Central memory CD8-positive, alpha-beta T cell (primary cell): ENCODE results near the gene ARL6IP5.

Experiments used
- ATAC-seq: fragments of 150-1000 bp; cut with Tn5 transposase; replicated peaks from 2 replicates; pipeline ENCODE4 v1.10.0; 2022; ENCODE audit warnings: mild to moderate bottlenecking, moderate FRiP score, moderate number of reproducible peaks; ENCODE audit not compliant: poor library complexity, severe bottlenecking; ENCODE audit errors: extremely low read depth
- DNase-seq, 2 donors: peaks; one replicate each; pipeline ENCODE4 v3.0.0; 2021; ENCODE audit warnings: low spot score in 2 of 2
- H3K27ac Mint-ChIP-seq: one replicate; pipeline ENCODE4 v1.8.0; 2022; ENCODE audit warnings: low read depth, mild to moderate bottlenecking, moderate library complexity, mixed read lengths
- H3K27me3 Mint-ChIP-seq: one replicate; pipeline ENCODE4 v1.8.0; 2022; ENCODE audit warnings: mixed read lengths
- H3K36me3 Mint-ChIP-seq: one replicate; pipeline ENCODE4 v1.8.0; 2022; ENCODE audit warnings: mild to moderate bottlenecking, moderate library complexity, mixed read lengths; ENCODE audit not compliant: insufficient read depth
- H3K4me1 Mint-ChIP-seq: one replicate; pipeline ENCODE4 v1.8.0; 2022; ENCODE audit warnings: mixed read lengths
- H3K4me3 Mint-ChIP-seq: one replicate; pipeline ENCODE4 v1.8.0; 2022; ENCODE audit warnings: mild to moderate bottlenecking, moderate library complexity, mixed read lengths
- H3K9me3 Mint-ChIP-seq: one replicate; pipeline ENCODE4 v1.8.0; 2022; ENCODE audit warnings: mixed read lengths

The ARL6IP5 gene

DNA sequence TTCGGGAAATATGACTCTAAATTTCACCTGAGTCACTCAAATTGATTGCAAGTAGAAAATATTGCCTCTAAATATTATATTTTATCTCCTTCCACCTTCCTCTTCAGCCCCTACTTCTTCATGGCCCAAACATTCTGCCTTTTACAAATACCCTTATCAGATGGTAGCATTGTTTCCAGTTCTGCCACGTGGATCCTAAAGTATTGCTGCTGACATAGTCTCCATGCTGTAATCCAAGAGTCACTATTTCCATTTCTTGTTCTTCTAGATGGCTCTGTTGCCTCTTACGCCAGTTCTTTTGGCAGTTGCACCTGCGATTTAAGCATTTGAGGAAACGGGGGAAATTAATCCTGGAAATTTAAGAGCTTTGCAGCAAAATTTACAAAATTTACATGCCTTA is 24.1 kb downstream of the ARL6IP5 start:
- no peaks in the 10 kb centered on the region for H3K27me3 Mint-ChIP-seq

DNA sequence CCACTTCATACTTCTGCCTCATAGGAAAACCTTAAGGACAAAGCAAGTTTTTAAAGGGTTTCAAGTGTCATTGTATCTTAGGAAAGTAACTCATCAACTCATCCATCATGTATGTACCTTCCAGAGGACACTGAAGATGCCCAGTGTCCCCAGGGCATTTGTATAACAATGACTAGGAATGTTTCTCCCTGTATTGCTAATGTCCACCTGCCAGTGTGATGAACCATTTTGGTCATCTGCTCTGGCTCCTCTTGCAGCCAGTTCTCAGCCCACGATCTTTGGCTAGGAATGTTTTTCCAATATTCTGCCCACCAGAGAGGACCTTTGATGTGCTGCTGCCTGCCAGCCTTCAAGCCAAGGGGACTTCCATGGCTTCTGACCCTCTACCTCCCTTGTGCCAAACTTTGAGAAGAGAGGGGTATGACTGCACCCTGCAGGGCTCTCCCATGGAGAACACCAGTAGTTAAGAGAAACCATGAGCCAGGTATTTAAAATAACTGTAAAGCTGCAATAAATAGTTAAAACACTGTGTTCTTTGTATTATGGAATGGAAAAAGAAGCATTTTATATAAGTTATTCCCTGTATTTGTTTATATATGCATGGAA is 26.3 kb downstream of the ARL6IP5 start:
- no peak overlapping the region for H3K27ac Mint-ChIP-seq
- H3K4me3 Mint-ChIP-seq = no peak overlapping the region
- no peaks in the 10 kb centered on the region for H3K27me3 Mint-ChIP-seq
- ATAC-seq = no peak
- H3K4me1 Mint-ChIP-seq = peaks cover 5% of the 10 kb centered on the region
- H3K36me3 Mint-ChIP-seq = peaks cover 6% of the 10 kb centered on the region
- DNase-seq = no peak
- H3K9me3 Mint-ChIP-seq = no peaks in the 10 kb centered on the region

More for the DNA sequence above, 24.1 kb downstream of the ARL6IP5 start:
- peaks cover 20% of the 10 kb centered on the region for H3K36me3 Mint-ChIP-seq
- DNase-seq = no peak
- H3K4me3 Mint-ChIP-seq = no peak overlapping the region
- H3K27ac Mint-ChIP-seq = no peak overlapping the region
- H3K9me3 Mint-ChIP-seq = no peaks in the 10 kb centered on the region
- H3K4me1 Mint-ChIP-seq = peaks cover 12% of the 10 kb centered on the region
- no peak for ATAC-seq

DNA sequence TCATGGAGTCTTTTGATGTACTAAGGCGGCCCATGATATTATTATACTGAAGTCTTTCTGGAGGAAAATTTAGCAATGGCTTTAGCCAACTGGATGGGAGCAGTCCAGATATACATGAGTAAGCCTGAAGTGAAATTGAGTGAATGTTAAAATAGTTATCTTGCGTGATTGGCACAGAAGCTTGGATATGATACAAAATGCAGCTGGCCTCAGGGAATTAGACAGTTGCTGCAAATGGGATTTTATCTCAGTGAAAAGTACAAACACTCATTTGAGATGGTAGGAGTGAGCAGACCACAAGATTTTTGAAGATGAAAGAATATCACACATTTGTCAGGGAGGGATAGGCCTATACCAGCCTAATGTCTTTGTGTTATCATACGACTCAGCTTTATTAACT is 28.8 kb downstream of the ARL6IP5 start:
- ATAC-seq (no peak), DNase-seq (no peak)
- Mint-ChIP-seq H3K27ac (peak overlapping the region; percentile 13), H3K9me3 (no peaks in the 10 kb centered on the region), H3K4me3 (no peak overlapping the region), H3K27me3 (no peaks in the 10 kb centered on the region), H3K4me1 (peaks cover 5% of the 10 kb centered on the region), H3K36me3 (no peaks in the 10 kb centered on the region)

DNA sequence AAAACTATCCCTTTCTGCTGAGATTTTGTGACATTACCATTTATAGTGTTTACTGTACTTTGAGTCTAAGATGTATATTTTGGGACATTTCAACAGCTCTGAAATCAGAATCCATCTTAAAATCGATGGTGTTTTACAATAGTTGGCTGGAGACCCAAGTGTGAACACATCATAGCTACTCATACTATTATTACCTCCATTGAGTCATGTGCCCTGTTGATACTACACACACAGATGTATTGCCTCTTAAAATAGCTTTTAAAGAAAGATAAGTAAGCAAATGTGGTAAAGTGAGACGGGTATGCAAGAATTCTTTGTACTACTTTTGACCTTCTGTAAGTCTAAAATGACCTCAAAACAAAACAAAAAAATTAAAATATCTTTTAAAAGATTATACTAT is 31.0 kb downstream of the ARL6IP5 start:
- Mint-ChIP-seq H3K9me3 (no peaks in the 10 kb centered on the region), H3K36me3 (no peaks in the 10 kb centered on the region), H3K4me1 (peaks cover 4% of the 10 kb centered on the region), H3K27ac (no peak overlapping the region), H3K4me3 (no peak overlapping the region), H3K27me3 (no peaks in the 10 kb centered on the region)
- no peak for ATAC-seq
- DNase-seq = no peak

DNA sequence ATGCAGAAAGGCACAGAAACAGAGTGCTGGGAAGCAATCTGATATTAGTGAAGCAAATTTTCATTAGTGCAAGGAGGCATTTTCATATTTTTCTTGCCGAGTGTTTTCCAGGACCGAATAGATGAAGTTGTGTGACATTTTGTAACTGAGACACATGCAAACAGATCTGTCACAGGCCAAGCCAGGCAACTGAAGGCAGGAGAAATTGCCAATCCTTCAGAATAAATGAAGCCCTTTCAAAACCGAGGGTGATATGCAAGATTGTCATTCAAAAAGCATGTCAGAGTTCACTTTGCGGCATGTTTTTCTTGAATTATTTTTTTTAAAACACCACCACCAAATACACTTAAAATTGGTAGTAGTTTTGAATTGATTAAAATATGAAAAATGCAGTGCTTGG is 31.4 kb downstream of the ARL6IP5 start:
- DNase-seq = no peak
- H3K27me3 Mint-ChIP-seq = no peaks in the 10 kb centered on the region
- no peak for ATAC-seq

DNA sequence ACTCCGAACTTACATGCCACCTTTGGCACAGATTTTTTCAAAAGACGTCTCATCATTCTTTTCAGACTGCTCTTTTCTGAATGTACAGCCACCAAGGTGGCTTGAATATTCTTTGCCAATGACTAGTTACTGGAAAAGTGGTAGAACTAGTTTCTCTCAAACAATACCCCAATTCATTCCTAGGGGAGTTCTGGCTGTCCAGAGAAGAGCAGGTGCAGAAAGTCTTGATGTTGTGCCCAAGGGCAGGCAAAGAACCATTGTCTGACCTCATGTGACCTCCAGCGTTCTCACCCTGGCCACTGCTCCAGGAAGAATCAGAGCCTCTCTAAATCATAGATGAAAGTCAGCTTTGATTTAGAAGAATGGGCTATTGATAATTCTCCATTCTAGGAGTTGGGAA is 32.2 kb downstream of the ARL6IP5 start:
- no peaks in the 10 kb centered on the region for H3K36me3 Mint-ChIP-seq
- no peaks in the 10 kb centered on the region for H3K9me3 Mint-ChIP-seq
- no peak overlapping the region for H3K27ac Mint-ChIP-seq
- H3K4me1 Mint-ChIP-seq = no peaks in the 10 kb centered on the region
- no peaks in the 10 kb centered on the region for H3K27me3 Mint-ChIP-seq
- DNase-seq (no peak), ATAC-seq (no peak)
- H3K4me3 Mint-ChIP-seq = no peak overlapping the region

More for the DNA sequence above, 31.4 kb downstream of the ARL6IP5 start:
- H3K9me3 Mint-ChIP-seq = no peaks in the 10 kb centered on the region
- H3K27ac Mint-ChIP-seq = no peak overlapping the region
- H3K4me3 Mint-ChIP-seq = no peak overlapping the region
- peaks cover under 1% of the 10 kb centered on the region for H3K4me1 Mint-ChIP-seq
- no peaks in the 10 kb centered on the region for H3K36me3 Mint-ChIP-seq

DNA sequence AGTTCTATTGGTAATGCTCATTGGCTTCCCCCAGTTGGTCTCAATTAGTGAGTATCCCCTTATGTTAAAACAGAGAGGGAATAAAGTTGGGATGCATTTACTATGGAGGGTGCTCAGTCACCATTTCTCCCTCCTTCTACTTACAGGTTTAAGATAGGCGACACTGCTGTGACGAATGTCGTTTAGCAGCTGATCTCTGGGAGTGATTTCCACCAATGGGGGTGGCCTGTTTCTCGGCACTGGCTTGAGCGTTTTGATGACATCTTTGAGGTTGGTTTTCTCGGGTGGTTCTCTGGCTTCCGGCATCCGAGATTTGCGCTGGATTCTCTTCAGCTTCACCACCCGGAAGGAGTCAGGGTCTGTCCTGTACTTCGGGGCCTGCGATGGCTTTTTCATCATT is 33.8 kb downstream of the ARL6IP5 start:
- no peaks in the 10 kb centered on the region for H3K4me1 Mint-ChIP-seq
- no peak for ATAC-seq

DNA sequence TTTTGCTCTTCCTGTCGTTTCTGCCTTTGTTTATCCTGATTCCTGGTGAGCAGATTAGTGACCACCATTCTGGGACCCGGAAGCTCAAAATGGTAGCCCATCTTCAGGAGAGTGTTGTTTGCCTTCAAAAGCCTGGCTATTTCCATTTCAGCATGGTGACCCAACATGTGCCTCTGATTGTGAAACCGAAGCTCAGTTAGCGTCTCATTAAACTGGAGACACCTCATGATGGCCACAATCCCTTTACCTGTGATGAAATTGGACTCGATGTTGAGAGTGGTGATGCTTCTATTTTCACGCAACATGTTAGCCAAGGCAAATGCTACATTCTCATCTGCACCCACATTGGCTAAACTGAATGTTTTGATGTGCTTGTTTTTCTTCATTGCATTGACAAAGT is 34.4 kb downstream of the ARL6IP5 start:
- no peaks in the 10 kb centered on the region for H3K36me3 Mint-ChIP-seq
- H3K27ac Mint-ChIP-seq = no peak overlapping the region
- H3K27me3 Mint-ChIP-seq = no peaks in the 10 kb centered on the region
- ATAC-seq = no peak
- no peaks in the 10 kb centered on the region for H3K4me1 Mint-ChIP-seq
- no peak overlapping the region for H3K4me3 Mint-ChIP-seq
- no peaks in the 10 kb centered on the region for H3K9me3 Mint-ChIP-seq
- no peak for DNase-seq

More for the DNA sequence above, 33.8 kb downstream of the ARL6IP5 start:
- no peaks in the 10 kb centered on the region for H3K27me3 Mint-ChIP-seq
- no peaks in the 10 kb centered on the region for H3K36me3 Mint-ChIP-seq
- H3K4me3 Mint-ChIP-seq = no peak overlapping the region
- no peaks in the 10 kb centered on the region for H3K9me3 Mint-ChIP-seq
- no peak overlapping the region for H3K27ac Mint-ChIP-seq
- no peak for DNase-seq

DNA sequence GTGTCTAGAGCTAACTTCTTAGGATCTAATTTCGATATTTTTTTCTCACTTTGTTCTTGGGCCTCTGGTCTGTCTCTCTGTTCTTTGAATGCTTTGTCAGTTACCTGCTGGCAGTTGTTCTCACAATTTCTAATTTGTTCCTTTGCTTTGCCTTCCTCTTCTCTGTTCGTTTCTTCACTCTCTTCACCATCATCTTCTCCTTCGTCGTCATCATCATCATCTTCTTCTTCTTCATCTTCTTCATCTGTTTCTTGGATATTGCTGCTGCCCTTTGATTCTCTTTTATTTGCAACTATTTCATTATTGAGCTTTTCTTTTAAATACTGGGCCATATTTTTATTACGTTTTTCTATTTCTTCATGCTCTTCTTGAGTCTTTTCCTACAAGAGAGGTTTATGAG is 34.9 kb downstream of the ARL6IP5 start:
- no peak overlapping the region for H3K4me3 Mint-ChIP-seq
- ATAC-seq = no peak

DNA sequence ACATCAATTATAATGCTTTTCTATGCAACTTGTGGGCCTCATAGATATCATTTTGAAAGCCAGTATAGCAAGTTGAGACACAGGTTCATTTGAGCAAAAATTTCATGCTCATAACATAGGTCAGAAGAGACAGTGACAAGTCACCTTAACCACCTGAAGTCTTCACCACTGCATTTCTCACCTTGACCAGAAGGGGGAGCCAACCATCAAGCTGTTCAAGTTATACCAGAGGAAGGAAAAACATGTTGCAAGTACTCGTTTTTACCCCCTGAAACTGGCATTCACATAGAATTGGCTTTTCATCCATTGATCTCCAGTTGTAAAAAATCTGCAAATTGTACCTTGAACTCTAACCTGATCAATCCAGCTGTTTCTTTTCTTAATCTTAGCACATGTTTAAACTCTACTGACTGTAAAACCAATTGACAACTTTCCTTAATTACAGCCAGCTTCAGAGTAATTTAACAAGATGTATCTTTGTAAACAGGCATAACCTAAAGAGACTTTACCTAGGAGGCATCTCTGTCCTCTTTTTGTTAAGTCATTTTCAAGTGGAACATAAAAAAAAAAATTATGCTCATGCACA is 36.2 kb downstream of the ARL6IP5 start:
- Mint-ChIP-seq H3K4me3 (no peak overlapping the region), H3K9me3 (no peaks in the 10 kb centered on the region), H3K27me3 (no peaks in the 10 kb centered on the region), H3K36me3 (no peaks in the 10 kb centered on the region), H3K4me1 (no peaks in the 10 kb centered on the region), H3K27ac (no peak overlapping the region)
- DNase-seq (peak; percentile 69 to 70), ATAC-seq (peak; percentile 64)

More for the DNA sequence above, 34.9 kb downstream of the ARL6IP5 start:
- no peaks in the 10 kb centered on the region for H3K9me3 Mint-ChIP-seq
- H3K4me1 Mint-ChIP-seq = no peaks in the 10 kb centered on the region
- no peaks in the 10 kb centered on the region for H3K36me3 Mint-ChIP-seq
- no peaks in the 10 kb centered on the region for H3K27me3 Mint-ChIP-seq
- no peak overlapping the region for H3K27ac Mint-ChIP-seq
- no peak for DNase-seq

DNA sequence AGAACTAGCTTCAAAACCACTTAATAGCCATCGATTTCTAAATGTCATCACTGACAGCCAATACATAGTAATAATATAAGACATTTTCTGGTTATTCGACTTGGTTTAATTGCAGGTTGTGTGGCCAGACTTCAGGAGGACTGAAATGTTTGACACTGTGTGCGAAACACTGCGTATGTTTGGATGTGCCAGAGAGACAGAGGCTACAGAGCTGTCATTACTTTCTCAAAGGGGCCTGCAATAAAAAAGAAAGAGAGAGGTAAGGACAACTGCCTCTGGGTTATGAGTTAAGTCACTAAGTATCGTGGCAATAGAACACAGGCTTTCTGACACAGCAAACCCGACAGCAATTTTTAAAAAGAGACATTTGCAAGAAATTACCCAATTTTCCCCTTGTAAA is 36.8 kb downstream of the ARL6IP5 start:
- H3K36me3 Mint-ChIP-seq = no peaks in the 10 kb centered on the region
- H3K9me3 Mint-ChIP-seq = no peaks in the 10 kb centered on the region
- H3K27ac Mint-ChIP-seq = no peak overlapping the region
- ATAC-seq (no peak), DNase-seq (no peak)
- no peak overlapping the region for H3K4me3 Mint-ChIP-seq
- H3K4me1 Mint-ChIP-seq = no peaks in the 10 kb centered on the region
- no peaks in the 10 kb centered on the region for H3K27me3 Mint-ChIP-seq

DNA sequence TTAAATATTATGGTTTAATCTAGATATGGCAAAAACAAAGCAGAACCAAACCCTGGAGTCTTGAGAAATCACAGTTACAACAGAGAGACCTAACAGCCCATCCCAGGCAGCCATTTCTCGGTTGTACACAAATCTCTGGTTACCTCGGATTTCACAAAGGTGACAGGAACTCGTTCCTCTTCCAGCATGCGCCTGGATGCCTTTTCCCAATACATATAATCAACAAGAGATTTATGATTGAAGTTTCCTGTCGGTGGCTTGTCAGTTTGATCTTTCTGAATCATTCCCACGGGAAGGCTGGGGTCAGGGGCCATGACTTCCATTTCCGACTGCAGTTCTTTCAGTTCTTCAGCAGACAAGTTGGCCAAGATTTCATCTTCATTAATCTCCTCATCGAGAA is 37.2 kb downstream of the ARL6IP5 start:
- DNase-seq (no peak), ATAC-seq (no peak)
- Mint-ChIP-seq H3K4me3 (no peak overlapping the region), H3K9me3 (no peaks in the 10 kb centered on the region), H3K4me1 (no peaks in the 10 kb centered on the region), H3K27ac (no peak overlapping the region), H3K27me3 (no peaks in the 10 kb centered on the region), H3K36me3 (no peaks in the 10 kb centered on the region)

DNA sequence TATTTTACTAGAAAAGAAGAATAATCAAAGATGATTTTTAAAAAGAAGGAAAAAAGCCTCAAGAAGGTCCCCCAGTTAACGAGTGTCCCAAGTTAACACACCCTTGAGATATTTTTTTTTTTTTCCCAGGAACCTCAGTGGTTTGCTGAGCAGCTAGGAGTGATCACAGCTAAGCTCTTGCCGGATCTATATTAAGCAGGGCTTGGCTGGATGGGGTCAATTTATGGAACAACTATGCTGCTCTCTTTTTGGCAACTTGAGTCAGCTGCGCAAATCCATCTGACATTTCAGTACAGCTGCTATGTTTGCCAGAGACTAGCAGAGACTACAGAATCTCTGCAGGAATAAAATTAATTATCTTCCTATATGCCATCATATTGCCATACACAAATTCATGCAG is 37.7 kb downstream of the ARL6IP5 start, which contains the start of gene LMOD3:
LMOD3 (minus strand) TSS at position 193 of the 400 bp plus-strand sequence. CDS start 209 bp downstream, outside the sequence.
- H3K36me3 Mint-ChIP-seq = no peaks in the 10 kb centered on the region

More for the DNA sequence above, 37.7 kb downstream of the ARL6IP5 start, which contains the start of gene LMOD3:
- H3K4me3 Mint-ChIP-seq = no peak within 1 kb of the TSS
- ATAC-seq (no peak), DNase-seq (no peak)
- no peaks in the 10 kb centered on the region for H3K9me3 Mint-ChIP-seq
- H3K27ac Mint-ChIP-seq = no peak within 1 kb of the TSS
- H3K4me1 Mint-ChIP-seq = no peaks in the 10 kb centered on the region
- H3K27me3 Mint-ChIP-seq = no peaks in the 10 kb centered on the region
